Astrocyte of the hippocampus (primary cell): ENCODE data around the gene TMEM63C.

ENCODE experiments used
- DNase-seq: peaks from one replicate; pipeline ENCODE4 v3.0.0; 2011; ENCODE audit warnings: low read depth, low spot score

The TMEM63C gene

DNA sequence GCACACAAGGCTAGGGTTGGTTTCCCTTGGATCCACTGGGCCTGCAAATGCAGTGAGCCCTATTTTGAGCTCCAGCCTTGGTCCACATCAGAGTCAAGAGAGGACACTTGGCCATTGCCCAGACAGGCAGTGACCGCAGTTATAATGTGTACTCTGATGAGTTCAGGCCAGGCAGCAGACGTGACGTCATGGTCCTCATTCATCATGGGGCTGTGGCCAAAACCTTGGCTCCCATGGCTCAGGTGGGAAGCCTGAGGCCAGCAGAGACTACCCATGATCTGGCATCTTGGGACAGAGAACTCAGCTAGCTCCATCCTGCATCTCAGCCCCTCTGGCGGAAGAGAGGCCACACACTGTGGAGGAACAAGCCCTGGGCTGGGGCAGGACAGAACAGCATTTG, 16.4 kb downstream of the TMEM63C start:
- DNase-seq = no peak

DNA sequence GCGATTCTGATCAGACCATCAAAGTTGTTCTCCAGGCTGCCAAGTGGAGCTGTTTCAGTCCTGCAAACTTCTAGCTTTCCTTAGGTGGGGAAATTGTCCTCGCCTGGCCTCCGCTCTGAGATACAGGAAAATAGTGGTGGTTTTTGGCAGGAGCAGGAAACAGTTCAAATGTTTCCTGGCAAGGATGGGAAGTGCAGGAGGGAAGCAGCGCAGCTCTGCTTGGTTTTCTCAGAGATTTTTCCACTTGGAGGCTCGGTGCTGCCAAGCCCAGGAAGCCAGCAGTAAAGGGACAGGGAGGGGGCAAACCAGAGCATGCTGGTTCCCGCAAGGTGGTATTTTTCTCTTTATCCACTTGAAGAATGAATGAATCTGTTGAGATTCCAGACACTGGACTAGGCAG, 17.0 kb downstream of the TMEM63C start:
- DNase-seq = no peak

DNA sequence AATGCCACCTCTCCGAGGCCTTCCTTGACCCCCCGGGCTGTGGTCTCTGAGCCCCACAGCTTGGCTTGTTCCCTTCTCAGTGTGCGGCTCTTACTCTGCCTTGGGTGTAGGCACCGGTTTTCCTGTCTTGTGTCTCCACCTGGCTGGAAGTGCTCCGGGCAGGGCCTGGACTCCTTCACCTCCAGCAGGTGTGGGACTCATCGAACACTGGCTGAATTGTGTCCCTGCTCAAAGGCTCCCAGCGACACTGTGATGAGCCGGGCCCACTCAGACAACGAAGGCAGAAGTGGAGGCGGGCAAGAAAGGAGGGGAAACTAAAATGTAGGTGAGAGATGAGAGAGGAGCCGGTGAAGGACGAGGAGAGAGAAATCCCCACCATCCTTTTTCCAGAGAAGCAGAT, 18.0 kb downstream of the TMEM63C start:
- DNase-seq = no peak

DNA sequence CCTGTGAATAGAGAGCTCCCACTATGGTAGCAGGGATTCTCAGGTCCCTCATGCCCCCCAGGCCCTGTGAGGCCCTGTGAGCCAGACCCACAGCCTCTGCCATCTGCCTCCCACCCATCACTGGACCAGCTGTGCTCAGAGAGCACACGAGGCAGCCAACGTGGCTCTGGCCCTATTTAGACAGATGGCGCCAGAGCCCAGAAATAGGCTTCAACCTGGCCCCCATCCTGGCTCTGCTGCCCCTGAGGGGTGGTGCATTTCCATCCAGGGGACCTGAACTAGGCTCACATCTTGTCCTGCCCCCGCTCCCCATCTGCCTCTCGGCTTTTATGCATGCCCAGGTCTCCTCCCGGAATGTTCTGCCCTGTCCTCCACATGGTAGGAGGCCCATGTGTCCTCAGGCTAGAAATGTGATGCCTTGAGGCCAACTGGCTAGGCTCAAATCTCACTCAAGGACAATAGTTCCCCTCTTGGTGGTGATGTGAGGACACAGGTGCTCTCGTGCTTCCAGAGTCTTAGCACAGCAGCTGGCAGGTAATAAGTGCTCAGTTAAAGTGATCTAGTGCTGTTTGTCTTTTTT, 18.9 kb downstream of the TMEM63C start:
- DNase-seq = no peak

DNA sequence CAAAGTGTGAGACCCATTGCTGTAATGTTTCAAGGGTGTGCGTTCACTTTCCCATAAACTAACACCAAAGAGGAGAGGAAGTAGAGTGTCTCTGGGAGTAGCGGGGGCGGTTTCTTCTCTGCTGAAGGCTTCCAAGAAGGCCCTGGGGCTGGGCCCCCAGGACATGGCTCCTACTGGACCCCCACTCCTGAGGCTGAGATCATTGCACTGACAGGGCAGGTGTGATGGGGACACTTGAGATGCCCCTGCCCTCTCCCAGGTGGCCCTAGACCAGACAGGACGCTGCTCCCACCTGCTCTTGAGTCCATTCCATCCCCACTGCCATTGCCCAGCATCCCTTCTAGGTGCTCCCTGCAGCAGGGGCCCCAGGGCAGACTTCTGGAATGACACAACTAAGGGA, 20.1 kb downstream of the TMEM63C start:
- no peak for DNase-seq

DNA sequence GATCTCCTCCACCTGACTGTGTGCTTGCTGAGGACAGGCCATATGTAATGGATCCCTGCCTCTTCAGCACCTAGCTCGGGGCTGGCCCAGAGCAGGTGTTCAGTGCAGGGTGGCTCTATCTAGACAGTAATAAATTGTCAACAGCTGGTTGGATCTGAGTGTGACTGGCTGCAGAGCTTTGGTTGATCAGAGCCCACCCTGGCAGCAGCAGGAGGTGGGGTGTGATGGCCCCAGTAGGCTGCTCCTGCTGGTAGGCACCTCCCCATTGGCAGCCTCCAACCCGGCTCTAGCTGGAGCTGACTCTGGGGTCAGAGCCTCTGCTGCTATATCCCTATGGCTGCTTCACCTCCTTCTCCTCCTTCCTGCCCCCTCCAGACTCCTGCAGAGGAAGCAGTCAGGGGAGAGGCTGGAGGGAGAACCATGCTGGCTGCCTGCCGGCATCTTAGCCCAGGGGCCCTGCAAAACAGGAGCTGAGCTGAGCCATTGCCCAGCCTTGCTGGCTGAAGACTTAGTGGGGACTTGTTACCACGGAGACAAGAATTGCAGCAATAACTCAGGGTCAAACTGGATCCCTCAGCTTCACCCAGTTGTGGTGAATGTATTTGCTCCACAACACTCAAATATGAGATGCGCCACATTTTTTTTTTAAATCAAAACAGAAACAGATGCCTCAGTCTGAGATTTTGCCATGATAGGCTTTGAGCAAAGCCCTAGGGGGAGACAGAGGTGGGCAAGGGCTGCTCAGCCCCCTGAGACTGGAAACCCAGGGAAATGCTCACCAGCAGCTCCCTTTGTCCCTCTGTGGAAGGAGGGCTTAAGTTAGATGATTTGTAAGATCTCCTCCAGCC, 22.2 kb downstream of the TMEM63C start:
- DNase-seq = peak; percentile 24

DNA sequence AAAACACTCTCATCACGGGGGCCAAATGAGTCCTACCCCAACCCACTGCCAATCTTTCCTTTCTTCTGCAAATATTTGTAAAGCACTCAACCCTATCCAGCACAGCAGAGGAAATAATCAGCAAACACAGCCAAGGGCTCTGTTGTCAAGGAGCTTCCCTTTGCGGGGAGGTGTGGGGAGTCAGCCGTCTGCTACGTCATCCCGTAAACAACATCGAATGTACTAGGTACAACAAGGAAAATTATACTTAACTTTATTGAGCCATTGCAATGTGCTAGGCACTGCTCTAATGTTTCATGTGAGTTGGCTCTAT, 22.8 kb downstream of the TMEM63C start:
- DNase-seq = peak; percentile 10

DNA sequence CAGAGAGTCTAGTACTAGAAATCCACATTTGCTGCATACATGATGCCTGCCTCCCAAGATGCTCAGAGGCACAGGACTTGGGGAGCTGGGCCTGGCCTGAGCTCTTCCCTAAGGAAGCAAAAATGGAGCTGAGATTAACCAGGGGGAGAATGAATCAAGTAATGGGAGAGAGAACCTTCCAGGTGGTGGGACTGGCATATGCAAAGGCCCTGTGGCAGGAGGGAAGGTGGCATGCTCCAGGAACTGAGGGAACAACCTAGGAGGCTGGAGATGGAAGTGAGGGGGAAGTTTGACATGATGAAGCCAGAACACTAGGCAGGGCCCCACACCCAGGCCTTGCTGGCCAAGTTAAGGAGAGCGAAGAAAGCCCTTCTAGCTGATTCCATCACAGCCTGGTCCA, 23.3 kb downstream of the TMEM63C start:
- no peak for DNase-seq

DNA sequence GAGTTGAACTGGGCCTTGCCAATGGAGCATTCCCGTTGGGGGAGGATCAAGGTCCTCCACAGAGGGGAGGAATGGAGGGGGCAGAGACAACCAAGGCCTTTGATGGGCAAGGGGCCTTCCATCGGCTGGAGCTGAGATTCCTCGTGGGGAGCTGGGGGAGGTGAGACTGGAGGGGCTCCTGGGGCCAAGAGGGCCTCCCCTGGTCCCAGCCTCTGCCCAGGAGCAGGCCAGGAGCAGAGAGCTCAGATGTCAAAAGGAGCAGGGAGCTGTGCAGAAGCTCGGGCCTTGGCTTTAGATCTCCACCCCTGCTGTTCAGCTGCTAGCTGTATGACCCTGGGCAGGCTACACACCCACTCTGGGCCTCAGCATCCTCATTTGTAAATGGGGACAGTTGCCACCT, 24.0 kb downstream of the TMEM63C start:
- no peak for DNase-seq

DNA sequence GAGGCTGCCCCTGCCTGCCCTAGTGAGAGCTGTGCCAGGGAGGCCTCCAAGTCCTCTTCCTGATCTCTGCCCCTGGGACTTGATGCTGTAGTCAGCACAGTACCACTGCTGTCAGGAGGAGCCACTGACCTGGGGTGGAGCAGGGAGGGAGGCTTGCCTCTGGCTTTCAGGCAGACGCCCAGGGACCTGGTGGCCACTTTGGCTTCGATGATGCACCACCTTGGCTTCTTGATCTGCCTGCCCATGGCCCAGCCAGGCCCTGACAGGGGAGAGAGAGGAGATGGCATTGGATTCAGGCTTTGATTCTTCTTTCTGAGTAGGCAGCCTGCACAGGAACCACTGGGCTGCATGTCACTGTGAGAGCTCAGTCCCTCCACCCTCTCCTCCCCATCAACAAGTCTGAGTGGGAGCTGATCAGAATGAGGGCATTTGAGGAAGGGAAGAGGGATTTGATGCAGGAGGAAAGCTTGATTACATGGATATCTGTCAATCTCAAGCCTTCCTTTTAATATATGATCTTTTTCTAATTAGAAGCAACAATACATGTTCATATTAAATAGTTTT, 24.7 kb downstream of the TMEM63C start:
- DNase-seq = no peak

DNA sequence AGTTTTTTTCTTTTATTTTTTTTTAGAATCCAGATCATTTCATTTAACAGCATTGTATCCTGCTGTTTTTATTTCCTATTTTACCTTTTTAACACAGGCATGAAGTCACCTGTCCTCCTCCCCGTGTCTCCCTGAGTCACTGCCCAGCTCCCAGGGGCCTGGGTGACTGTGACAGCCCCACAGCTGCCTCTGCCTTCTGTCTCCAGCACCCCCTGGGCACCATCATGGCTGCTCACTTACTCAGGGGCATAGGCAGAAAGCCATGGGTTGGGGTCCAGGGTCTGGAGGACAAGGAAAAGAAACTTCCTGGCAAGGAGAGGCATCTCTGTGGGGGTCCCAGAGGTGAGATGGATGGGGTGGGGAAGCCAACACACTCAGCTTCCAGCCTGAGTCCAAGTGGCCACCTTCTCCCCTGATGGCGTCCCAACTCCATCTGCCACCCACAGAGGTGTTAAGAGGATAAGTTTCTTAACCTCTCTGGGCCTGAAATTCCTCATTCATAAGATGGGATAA, 25.3 kb downstream of the TMEM63C start:
- DNase-seq = no peak

DNA sequence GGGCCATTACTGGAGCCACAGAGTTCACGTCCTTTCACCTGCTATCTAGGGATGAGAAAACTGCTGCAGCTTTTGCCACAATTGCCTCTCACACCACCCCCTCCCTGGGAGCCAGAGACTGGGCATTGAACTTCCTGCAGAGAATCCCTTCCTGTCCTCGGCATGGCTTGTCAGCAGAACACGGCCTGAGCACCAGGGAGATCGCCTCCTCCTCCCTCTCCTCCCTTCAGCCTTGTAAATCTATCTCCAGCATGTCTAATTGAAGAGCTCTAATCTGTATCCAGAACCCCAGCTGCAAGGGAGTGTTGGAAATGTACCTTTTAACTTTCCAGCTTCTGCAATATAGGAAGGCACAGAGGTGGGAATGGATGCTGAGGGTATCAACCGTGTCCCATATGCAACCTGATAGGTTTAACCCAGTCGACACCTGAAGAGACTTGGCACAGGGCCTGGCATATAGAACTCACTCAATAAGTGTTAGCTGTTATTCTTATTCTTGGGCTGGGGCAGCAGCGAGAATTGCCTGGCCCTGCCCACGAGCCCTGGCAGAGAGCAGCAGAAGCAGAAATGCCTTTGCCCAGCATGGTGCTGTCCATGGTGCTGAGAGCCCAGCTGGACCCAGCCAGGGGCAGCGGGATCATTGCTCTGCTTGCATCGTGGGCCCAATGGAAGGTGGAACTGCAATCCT, 26.8 kb downstream of the TMEM63C start:
- peak; percentile 92 for DNase-seq

DNA sequence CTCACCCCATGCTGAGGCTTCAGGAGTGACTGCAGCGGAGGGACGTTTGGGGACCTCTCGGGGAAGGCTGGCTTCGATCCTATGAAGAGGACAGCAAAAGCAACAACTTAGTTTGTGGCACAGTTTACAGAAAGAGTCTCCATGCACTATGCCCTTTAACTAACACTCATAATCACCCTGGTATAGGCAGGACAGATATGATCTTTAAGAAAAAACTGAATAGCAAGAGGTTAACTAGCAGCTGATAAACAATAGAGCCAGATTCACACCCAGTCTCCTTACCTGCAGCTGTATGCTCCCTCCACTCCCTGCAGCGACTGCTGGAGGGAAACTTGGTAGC, 27.4 kb downstream of the TMEM63C start:
- no peak for DNase-seq

DNA sequence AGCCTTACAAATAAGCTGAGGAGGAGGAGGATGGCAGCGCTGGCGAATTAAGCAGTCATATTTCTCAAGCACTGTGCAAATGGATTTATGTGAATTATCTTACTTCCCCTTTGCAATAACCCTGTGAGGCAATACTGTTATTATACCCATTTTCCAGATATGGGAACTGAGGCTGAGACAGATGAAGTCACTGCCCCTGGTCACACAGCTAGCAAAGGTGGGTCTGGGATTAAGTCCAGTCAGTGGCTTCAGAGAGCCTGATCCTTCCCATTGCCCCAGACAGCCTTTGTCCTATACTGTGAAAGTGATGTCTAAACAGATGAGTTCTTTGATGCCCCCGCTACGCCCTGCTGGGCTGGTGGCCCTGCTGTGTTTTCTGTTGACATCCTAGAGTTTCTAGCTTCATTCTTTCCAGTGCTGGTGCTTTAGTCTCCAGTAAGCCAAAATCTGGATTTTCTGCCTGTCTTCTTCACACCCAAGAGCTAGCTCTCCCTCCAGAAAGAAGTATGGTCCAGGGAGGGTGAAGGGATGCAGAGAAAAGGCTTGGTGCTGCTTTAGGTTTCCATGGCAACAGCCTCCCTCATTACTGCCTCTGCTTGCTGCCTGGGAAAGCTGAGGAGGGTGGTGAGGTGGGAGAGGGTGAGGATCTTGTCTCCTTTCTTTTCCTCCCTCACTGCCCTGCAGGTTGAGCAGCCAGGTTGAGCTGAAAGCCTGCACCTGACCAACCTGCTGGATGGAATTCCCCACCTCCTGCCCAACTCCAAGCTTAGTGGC, 30.7 kb downstream of the TMEM63C start:
- no peak for DNase-seq

DNA sequence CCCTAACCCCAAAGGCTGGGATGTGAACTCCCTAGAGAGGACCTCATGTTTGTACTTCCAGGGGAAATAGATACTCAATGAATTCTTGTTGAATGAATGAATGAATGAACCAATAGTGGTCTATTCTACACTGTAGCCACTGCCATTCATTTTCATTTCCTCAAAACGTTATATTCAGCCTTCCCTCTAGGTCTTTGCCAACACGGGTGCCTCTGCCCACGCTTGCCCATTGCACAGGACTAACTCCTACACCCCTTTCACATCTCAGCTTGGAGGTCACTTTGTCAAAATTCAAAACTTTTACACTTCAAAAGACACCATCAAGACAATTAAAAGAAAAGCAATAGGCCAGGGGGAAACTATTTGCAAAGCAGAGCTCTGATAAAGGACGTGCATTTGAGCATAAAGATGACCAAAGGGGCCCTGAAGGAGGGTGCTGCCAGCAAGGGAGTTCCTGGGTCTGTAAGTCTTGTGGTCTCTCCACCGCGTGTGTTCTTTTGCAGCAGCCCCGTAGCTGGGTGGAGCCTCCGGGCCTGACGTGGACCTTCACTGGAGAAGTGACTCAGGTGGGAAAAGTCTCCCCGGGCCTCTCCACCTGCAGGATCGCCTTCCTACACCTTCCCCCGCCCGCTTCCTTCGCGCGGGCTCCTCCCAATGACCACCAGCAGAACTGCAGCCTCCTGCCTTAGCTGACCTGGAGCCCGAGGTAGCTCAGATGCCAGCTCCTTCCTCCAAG, 31.5 kb downstream of the TMEM63C start:
- DNase-seq = peak; percentile 67

DNA sequence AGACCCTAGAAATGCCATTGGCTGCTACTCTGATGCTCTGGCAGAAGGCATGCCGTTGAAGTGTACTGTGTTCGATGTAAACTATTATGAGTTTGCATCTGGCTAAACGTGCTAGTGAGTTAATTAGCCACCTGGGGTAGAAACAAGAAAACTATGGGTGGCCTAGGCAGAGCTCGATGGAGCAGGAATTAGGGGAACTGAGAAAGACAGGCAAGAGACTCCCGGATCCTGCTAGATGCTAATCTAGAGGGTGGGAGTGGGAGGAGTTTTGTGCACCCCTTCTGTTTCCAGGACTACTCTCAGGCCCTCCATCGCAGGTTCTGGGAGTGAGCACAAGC, 32.0 kb downstream of the TMEM63C start:
- DNase-seq = no peak

DNA sequence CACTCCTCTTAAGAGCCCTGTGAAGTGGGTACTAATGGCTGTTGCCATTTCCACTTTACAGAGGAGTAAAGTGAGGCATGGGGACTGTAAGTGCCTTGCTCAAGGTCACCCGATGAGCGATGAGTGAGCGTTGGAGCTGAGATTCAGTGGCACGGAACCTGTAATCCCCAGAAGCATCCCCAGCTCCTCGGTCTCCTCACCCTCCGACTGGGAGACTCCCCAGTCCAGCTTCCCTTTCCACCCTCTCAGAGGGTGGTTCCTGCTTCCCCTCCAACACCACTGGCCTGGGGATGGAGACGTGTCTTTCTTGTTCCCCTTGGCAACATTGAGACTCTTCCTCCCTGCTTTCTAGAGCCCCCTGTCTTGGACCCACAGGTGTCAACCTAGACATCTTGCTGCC, 32.6 kb downstream of the TMEM63C start:
- DNase-seq = no peak

DNA sequence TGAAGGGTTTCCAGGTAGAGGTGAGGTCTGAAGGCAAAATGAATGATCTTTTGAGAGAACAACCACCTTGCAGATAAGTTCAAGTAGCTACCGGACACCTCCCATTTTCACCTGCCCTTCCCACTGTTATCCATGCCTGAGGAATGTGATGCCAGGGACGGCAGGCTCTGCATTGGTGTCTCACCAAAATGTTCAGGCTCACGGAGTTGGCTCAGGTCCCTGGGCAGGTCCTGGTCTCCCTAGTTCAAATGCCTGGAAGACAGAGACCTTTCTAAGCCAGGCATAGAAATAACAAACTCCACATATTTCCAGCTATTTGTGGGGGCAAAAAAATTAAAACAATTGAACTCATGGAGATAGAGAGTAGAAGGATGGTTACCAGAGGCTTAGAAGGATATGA, 36.0 kb downstream of the TMEM63C start:
- DNase-seq = no peak

DNA sequence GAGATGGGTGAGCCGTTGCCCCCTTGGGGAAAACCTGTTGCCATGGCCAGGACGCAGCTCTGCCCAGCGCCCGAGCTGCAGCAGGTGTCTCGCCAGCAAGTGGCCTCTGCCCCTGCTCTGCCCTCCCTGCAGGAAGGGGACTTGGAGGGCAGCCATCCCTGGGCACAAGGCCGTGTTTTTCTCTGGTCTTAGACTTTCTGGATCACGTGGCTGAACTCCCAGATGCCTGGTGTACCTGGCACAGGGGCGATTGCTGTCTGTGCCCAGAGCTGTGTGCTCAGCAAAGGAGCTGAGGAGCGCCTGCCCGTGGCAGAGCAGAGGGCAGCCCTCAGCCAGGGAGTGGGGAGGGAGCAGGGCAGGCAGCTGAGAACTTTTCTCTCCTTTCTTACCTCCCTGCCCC, 38.0 kb downstream of the TMEM63C start:
- DNase-seq = no peak

DNA sequence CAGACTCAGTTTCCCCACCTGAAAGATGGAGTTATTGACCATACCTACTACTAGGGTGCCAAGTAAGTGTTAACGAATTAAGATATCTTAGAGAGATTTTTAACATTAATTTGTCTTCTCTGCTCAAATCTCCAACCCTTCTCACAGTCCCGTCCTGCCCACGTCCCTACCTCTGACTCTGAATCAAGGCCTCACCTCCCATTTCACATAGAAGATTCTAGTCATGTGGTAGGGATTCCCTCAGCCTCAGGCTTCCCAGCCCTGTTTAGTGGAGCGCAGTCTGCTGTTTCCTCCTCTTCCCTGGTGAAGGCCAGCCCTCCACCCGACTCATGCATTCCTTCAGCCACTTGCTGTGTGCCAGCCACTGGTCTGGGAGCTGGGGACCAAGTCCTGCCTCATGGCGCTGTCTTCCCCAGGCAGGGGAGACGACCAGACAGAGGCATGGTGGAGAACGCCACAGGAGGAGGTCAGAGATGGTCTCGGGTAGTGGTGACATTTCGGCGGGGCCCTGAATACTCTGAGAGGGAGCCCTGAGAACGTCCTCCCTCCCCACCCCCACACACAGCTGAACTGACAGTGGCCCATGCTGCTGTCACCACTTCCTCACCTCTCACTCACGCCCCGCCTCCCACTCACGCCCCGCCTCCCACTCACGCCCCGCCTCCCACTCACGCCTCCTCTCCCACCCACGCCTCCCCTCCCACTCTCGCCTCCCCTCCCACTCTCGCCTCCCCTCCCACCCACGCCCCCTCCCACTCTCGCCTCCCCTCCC, 38.8 kb downstream of the TMEM63C start:
- DNase-seq = no peak
